Mesenchymal stem cell (in vitro differentiated cells and primary cell): Measurements from ENCODE around the gene SUSD5.

Source experiments
- DNase-seq: peaks from one replicate; pipeline ENCODE4 v3.0.0-alpha.2; 2013
- H2AFZ ChIP-seq: one replicate; pipeline ENCODE4 v1.6.1; 2013; ENCODE audit warnings: low read depth, mild to moderate bottlenecking, control low read depth, inconsistent platforms, low read length, moderate library complexity
- H2AK5ac ChIP-seq: 2 replicates; pipeline ENCODE4 v1.6.1; 2013; ENCODE audit warnings: low read length, moderate library complexity, mild to moderate bottlenecking, inconsistent platforms; ENCODE audit not compliant: severe bottlenecking
- H2BK120ac ChIP-seq: one replicate; pipeline ENCODE4 v1.6.1; 2013; ENCODE audit warnings: low read depth, mild to moderate bottlenecking, inconsistent platforms, low read length, moderate library complexity
- H2BK12ac ChIP-seq, 2 experiments: one replicate each; pipeline ENCODE4 v1.6.1; 2013; ENCODE audit warnings: inconsistent platforms in 2 of 2, low read length in 2 of 2, mild to moderate bottlenecking in 2 of 2, moderate library complexity in 2 of 2, control low read depth in 1 of 2
- H2BK15ac ChIP-seq: one replicate; pipeline ENCODE4 v1.6.1; 2013; ENCODE audit warnings: mild to moderate bottlenecking, low read depth, inconsistent platforms; ENCODE audit not compliant: poor library complexity, severe bottlenecking
- H2BK5ac ChIP-seq: 2 replicates; pipeline ENCODE4 v1.6.1; 2013; ENCODE audit warnings: low read depth, mild to moderate bottlenecking, low read length, control low read depth, inconsistent platforms; ENCODE audit not compliant: poor library complexity, severe bottlenecking
- H3K14ac ChIP-seq, 2 experiments: one replicate each; pipeline ENCODE4 v1.6.1; 2013; ENCODE audit warnings: inconsistent platforms in 2 of 2, low read length in 2 of 2, control low read depth in 1 of 2, mild to moderate bottlenecking in 1 of 2, moderate library complexity in 1 of 2
- H3K18ac ChIP-seq, 2 experiments: one replicate each; pipeline ENCODE4 v1.6.1; 2013; ENCODE audit warnings: inconsistent platforms in 2 of 2, low read length in 2 of 2, control low read depth in 1 of 2, low read depth in 1 of 2, mild to moderate bottlenecking in 1 of 2
- H3K23ac ChIP-seq, 2 experiments: one replicate each; pipeline ENCODE4 v1.6.1; 2013; ENCODE audit warnings: inconsistent platforms in 2 of 2, low read length in 2 of 2, mild to moderate bottlenecking in 2 of 2, moderate library complexity in 2 of 2, control low read depth in 1 of 2
- H3K27ac ChIP-seq: 2 replicates; pipeline ENCODE4 v1.5.1; 2013; ENCODE audit warnings: mild to moderate bottlenecking, moderate library complexity, low read length, control low read depth, inconsistent platforms; ENCODE audit not compliant: poor library complexity, severe bottlenecking
- H3K27me3 ChIP-seq, 2 experiments: 2 replicates each; pipeline versions ENCODE4 v1.6.1 to v1.7.0; 2013; ENCODE audit warnings: low read length in 2 of 2, mild to moderate bottlenecking in 2 of 2, moderate library complexity in 2 of 2, control low read depth in 1 of 2, inconsistent platforms in 1 of 2; ENCODE audit not compliant: control insufficient read depth in 1 of 2, insufficient read depth in 1 of 2
- H3K36me3 ChIP-seq, 2 experiments: 2 replicates each; pipeline versions ENCODE4 v1.6.1 to v1.7.0; 2013; ENCODE audit warnings: low read length in 2 of 2, control low read depth in 1 of 2, inconsistent platforms in 1 of 2, low read depth in 1 of 2, mild to moderate bottlenecking in 1 of 2; ENCODE audit not compliant: insufficient read depth in 2 of 2, control insufficient read depth in 1 of 2
- H3K4ac ChIP-seq, 2 experiments: one replicate each; pipeline ENCODE4 v1.6.1; 2013; ENCODE audit warnings: inconsistent platforms in 2 of 2, low read length in 2 of 2, mild to moderate bottlenecking in 2 of 2, moderate library complexity in 2 of 2, control low read depth in 1 of 2, low read depth in 1 of 2
- H3K4me1 ChIP-seq: 2 replicates; pipeline ENCODE4 v1.6.1; 2013; ENCODE audit warnings: low read depth, low read length, control low read depth; ENCODE audit not compliant: control insufficient read depth, insufficient read depth
- H3K4me2 ChIP-seq: 2 replicates; pipeline ENCODE4 v1.6.1; 2013; ENCODE audit warnings: low read length, mild to moderate bottlenecking, inconsistent platforms; ENCODE audit not compliant: poor library complexity, severe bottlenecking
- H3K4me3 ChIP-seq, 2 experiments: 2 replicates each; pipeline versions ENCODE4 v1.5.1 to v1.7.0; 2013; ENCODE audit warnings: low read length in 2 of 2, mild to moderate bottlenecking in 2 of 2, control low read depth in 1 of 2, low read depth in 1 of 2; ENCODE audit not compliant: insufficient read depth in 1 of 2
- H3K79me1 ChIP-seq: replicated peaks from 2 replicates; pipeline ENCODE4 v1.6.1; 2013; ENCODE audit warnings: mild to moderate bottlenecking, control low read depth, low read length, inconsistent platforms; ENCODE audit not compliant: poor library complexity, severe bottlenecking
- H3K9ac ChIP-seq: 2 replicates; pipeline ENCODE4 v1.7.0; 2013; ENCODE audit warnings: mild to moderate bottlenecking, low read length, moderate library complexity
- H3K9me3 ChIP-seq: 2 replicates; pipeline ENCODE4 v1.7.0; 2013; ENCODE audit warnings: mild to moderate bottlenecking, low read length; ENCODE audit not compliant: control insufficient read depth
- H4K8ac ChIP-seq: one replicate; pipeline ENCODE4 v1.6.1; 2013; ENCODE audit warnings: inconsistent platforms, mild to moderate bottlenecking, low read length, moderate library complexity
- H4K91ac ChIP-seq: one replicate; pipeline ENCODE4 v1.6.1; 2013; ENCODE audit warnings: mild to moderate bottlenecking, low read length, inconsistent platforms
- WGBS: methylation state at CpG from one replicate; pipeline ENCODE4 v1.1.7; 2013; ENCODE audit warnings: mixed read lengths; 5-methylcytosine and 5-hydroxymethylcytosine counted together

The SUSD5 gene

GRCh38 chr3:33236005-33236404 lies 17.4 kb upstream of the SUSD5 start:
- Histone ChIP-seq H2BK120ac (no peak overlapping the region), H2BK12ac (no peak overlapping the region), H2AFZ (no peak overlapping the region), H3K9ac (no peak overlapping the region), H3K4ac (no peak overlapping the region), H3K9me3 (peaks cover 11% of the 10 kb centered on the region), H3K36me3 (no peaks in the 10 kb centered on the region), H3K27me3 (peaks cover 0 to 19% of the 10 kb centered on the region in 2 experiments), H4K91ac (no peak overlapping the region), H3K4me3 (no peak overlapping the region), H3K4me2 (no peak overlapping the region), H2BK15ac (no peak overlapping the region), H3K23ac (no peak overlapping the region), H3K4me1 (no peaks in the 10 kb centered on the region), H3K14ac (no peak overlapping the region), H3K79me1 (no peaks in the 10 kb centered on the region), H2BK5ac (no peak overlapping the region), H3K18ac (no peak overlapping the region), H2AK5ac (no peak overlapping the region), H4K8ac (no peak overlapping the region), H3K27ac (no peak overlapping the region)
- 49% methylated on average over 2 of the region's 2 CpGs for WGBS
- DNase-seq, result no peak

DNA sequence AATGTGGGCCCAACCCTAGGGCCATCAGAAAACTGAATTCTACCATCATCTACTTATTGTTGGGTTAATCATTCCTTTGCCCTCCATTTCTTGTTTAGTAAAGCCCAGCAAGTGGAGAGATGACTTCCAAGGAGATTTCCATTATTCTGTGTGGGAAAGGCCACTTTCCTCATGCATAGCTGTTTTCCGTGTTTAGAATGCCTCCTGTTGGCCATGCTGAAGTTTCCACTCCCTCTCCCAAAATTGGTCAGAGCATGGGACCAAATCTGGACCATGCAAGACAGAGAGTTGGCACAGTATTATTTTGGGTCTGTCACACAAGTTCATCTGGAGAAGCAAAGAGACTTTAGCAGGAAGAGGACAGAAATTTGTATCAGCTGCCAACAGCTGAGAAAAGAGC lies 15.3 kb upstream of the SUSD5 start:
- Histone ChIP-seq H3K36me3 (no peaks in the 10 kb centered on the region), H2BK120ac (no peak overlapping the region), H2BK15ac (no peak overlapping the region), H4K8ac (no peak overlapping the region), H2AK5ac (no peak overlapping the region), H3K18ac (no peak overlapping the region), H3K79me1 (no peaks in the 10 kb centered on the region), H2BK12ac (no peak overlapping the region), H3K4me2 (no peak overlapping the region), H2BK5ac (no peak overlapping the region), H3K27ac (no peak overlapping the region), H3K27me3 (peaks cover 0 to 30% of the 10 kb centered on the region in 2 experiments), H2AFZ (no peak overlapping the region), H4K91ac (no peak overlapping the region), H3K14ac (no peak overlapping the region), H3K23ac (no peak overlapping the region), H3K4me3 (no peak overlapping the region), H3K4ac (no peak overlapping the region), H3K9ac (no peak overlapping the region), H3K4me1 (no peaks in the 10 kb centered on the region), H3K9me3 (peaks cover 3% of the 10 kb centered on the region)
- WGBS, result 83% methylated on average over 1 of the region's 1 CpG
- DNase-seq, result no peak

DNA sequence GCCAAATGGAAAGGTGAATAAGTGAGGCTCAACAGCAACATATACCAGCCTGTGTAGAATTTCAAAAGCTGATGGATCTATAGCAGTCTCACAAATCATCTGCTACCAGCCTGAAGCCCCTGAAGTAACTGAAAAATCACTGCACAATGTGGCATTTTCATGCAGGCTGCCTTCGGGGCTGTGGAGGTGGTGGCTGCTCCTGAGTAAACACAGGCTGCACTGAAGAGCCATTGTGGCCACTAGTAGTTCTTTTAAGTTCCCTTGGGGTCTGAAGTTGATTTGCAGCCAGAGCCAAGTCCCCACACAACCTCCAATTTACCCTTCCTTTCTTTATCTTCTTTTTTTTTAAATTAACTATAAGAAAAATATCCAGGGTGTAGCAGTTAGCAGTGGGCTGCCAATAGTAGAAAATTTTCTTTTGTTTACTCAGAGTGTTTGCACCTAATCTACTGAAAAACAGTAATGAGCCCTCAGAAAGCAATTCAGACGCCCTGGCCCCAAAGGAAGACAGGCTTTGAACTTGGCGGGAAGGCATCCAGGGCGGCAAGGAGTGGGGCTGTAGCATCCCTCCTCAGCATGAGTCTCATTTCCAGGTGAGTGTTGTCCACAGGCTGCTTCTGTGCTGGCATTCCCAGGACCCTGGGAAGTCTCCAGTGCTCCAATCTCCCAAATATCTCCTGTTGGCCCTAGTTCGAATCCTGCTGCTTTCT lies 13.3 kb upstream of the SUSD5 start:
- Histone ChIP-seq H3K4me2 (no peak overlapping the region), H3K36me3 (no peaks in the 10 kb centered on the region), H2BK12ac (no peak overlapping the region), H3K9me3 (peaks cover 5% of the 10 kb centered on the region), H2BK15ac (no peak overlapping the region), H2AFZ (no peak overlapping the region), H2BK120ac (no peak overlapping the region), H3K4me3 (no peak overlapping the region), H3K4me1 (no peaks in the 10 kb centered on the region), H2AK5ac (no peak overlapping the region), H2BK5ac (no peak overlapping the region), H3K18ac (no peak overlapping the region), H3K79me1 (no peaks in the 10 kb centered on the region), H3K9ac (no peak overlapping the region), H3K23ac (no peak overlapping the region), H4K8ac (no peak overlapping the region), H3K4ac (no peak overlapping the region), H4K91ac (no peak overlapping the region), H3K27me3 (peaks cover 0 to 30% of the 10 kb centered on the region in 2 experiments), H3K27ac (no peak overlapping the region), H3K14ac (no peak overlapping the region)
- no peak for DNase-seq
- 79% methylated on average over 4 of the region's 5 CpGs for WGBS

DNA sequence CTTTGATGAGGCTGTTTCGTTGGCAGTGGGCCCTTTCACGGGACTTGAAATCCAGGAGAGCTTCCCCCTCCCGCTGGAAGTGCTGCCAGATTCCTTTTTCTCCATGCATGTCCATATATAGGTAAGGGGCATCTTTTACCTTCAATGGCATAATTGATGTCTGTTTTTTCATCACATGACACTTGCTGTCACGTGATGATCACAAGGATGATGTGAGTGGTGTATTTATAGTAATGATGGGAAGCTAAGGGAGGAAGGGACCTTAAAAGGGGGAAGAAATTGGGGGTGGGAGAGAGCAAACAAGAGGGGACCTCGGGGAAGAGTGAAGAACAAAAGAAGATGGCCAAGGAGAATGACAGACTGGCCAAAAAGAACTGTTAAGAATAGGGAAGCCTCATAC lies 11.3 kb upstream of the SUSD5 start:
- 68% methylated on average over 4 of the region's 5 CpGs for WGBS
- H2BK120ac ChIP-seq, result no peak overlapping the region
- no peak overlapping the region for H3K23ac ChIP-seq
- no peak overlapping the region for H4K91ac ChIP-seq
- no peak overlapping the region for H3K14ac ChIP-seq
- no peak for DNase-seq
- no peak overlapping the region for H3K4me3 ChIP-seq
- H3K27ac ChIP-seq, result no peak overlapping the region
- no peak overlapping the region for H3K4me2 ChIP-seq
- no peak overlapping the region for H2AFZ ChIP-seq
- H2BK15ac ChIP-seq, result no peak overlapping the region
- no peak overlapping the region for H4K8ac ChIP-seq
- H3K79me1 ChIP-seq, result no peaks in the 10 kb centered on the region
- no peak overlapping the region for H3K4ac ChIP-seq
- H3K18ac ChIP-seq, result no peak overlapping the region
- H3K4me1 ChIP-seq, result no peaks in the 10 kb centered on the region
- H2BK12ac ChIP-seq, result no peak overlapping the region
- no peak overlapping the region for H2BK5ac ChIP-seq
- H3K27me3 ChIP-seq, result peaks cover 0 to 26% of the 10 kb centered on the region in 2 experiments
- peaks cover 10% of the 10 kb centered on the region for H3K9me3 ChIP-seq
- H2AK5ac ChIP-seq, result no peak overlapping the region
- H3K36me3 ChIP-seq, result no peaks in the 10 kb centered on the region
- H3K9ac ChIP-seq, result no peak overlapping the region
